ENCODE results near the gene MRPL41.
"Not testable (repeated sequence)": the region's sequence is repeated elsewhere in the genome, so short reads cannot be mapped to it uniquely, and the experiment has no call there.

MRPL41 gene

DNA sequence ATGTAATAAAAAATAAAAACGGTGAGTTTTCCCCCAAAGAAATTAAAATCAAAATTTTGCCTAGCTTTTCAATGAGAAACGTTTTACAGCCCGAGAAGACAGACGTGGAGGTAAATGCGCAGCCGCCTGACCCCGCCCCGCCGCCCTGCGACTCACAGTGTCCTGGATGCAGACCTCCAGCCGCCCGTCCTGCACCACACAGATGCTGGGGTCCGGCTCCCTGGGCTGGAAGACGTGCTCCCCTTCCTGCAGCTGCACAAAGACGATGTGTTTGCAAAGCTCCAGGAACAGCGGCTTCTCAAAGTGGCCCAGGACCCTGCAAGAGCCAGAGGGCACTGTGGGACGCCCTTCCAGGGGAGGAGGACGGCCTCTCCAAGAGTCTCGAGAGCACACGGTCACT lies 9.2 kb upstream of the MRPL41 start:
- no peak overlapping the region for H3K4me3 ChIP-seq (ENCODE audit: low read depth, low read length)
- peaks cover 20% of the 10 kb centered on the region for H3K4me1 ChIP-seq (ENCODE audit: control insufficient read depth, insufficient read depth, low read length, unreplicated experiment)
- no peak overlapping the region for H2AFZ ChIP-seq (ENCODE audit: low read length, unreplicated experiment)
- no peaks in the 10 kb centered on the region for H3K27me3 ChIP-seq (ENCODE audit: insufficient read depth, low read length)
- no peaks in the 10 kb centered on the region for H3K36me3 ChIP-seq (ENCODE audit: insufficient read depth, low read length)
- no peak overlapping the region for H3K27ac ChIP-seq (ENCODE audit: low read depth, low read length)
- no peaks in the 10 kb centered on the region for H3K79me2 ChIP-seq (ENCODE audit: control insufficient read depth, insufficient read depth, low read length, unreplicated experiment)

DNA sequence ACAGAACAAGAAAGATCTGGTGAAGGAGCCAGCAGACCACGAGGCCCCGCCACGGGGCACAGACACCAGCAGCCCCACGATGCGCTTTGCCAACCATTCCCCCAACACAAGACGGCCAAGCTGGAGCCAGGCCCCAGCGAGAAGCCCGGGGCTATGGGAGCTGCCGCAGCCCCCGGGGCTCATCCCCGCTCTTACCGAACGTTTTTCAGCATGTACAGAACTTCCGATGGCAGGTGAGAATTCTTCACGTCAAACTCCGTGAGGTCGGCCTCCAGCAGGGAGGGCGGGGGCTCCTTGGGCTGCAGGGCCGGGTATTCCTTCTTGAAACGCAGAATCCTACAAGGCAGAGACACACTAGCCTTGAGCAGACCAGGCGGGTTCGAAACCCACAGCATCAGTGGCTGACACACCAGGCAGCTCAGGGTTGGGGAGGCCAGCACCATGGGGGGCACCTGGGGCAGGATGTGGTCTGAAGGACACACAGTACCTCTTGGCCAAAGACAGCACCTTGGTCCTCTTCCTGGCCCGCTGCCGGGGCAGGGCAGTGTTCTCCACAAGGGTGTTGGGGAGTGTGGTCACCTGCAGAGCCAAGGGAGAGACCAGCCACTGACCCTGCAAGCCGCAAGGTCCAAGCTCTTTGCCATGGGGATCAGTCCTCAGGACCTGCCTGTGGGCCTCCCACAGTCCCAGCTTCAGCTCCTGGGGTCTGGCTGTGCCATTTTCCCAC lies 8.3 kb upstream of the MRPL41 start:
- Histone ChIP-seq H3K27ac (ENCODE audit: low read depth, low read length) (peak overlapping the region; percentile 88), H3K4me3 (ENCODE audit: low read depth, low read length) (no peak overlapping the region), H2AFZ (ENCODE audit: low read length, unreplicated experiment) (no peak overlapping the region), H3K36me3 (ENCODE audit: insufficient read depth, low read length) (no peaks in the 10 kb centered on the region), H3K4me1 (ENCODE audit: control insufficient read depth, insufficient read depth, low read length, unreplicated experiment) (peaks cover 20% of the 10 kb centered on the region), H3K79me2 (ENCODE audit: control insufficient read depth, insufficient read depth, low read length, unreplicated experiment) (no peaks in the 10 kb centered on the region), H3K27me3 (ENCODE audit: insufficient read depth, low read length) (no peaks in the 10 kb centered on the region)

DNA sequence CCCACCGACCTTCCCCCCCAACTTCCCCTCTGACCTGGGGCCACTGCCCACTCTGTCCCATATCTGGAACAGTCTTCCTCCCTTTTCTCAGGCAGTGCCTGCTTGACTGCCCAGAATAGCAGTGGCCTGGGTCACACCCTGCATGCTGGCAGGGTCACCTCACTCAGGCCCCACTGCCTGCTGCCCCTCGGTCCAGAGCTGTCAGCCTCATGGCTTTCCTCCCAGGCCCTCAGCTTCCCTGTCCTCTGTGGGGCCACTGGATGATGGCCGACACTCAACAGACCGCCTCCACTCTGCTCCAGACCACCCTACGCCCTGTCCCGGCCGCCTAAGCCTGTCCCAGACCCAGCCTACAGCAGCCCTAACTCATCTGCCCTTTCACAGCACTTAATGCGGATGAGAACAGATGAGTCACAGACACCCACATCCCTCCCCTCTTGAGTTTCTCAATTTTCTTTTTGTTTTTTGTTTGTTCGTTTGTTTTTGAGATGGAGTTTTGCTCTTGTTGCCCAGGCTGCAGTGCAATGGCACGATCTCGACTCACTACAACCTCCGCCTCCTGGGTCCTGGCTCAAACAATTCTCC lies 7.4 kb upstream of the MRPL41 start:
- Histone ChIP-seq H3K4me3 (ENCODE audit: low read depth, low read length) (peak overlapping the region; percentile 22; the same call in 1 of the 2 replicates), H2AFZ (ENCODE audit: low read length, unreplicated experiment) (no peak overlapping the region), H3K4me1 (ENCODE audit: control insufficient read depth, insufficient read depth, low read length, unreplicated experiment) (peaks cover 20% of the 10 kb centered on the region), H3K27me3 (ENCODE audit: insufficient read depth, low read length) (no peaks in the 10 kb centered on the region), H3K27ac (ENCODE audit: low read depth, low read length) (peak overlapping the region; percentile 88), H3K79me2 (ENCODE audit: control insufficient read depth, insufficient read depth, low read length, unreplicated experiment) (no peaks in the 10 kb centered on the region), H3K36me3 (ENCODE audit: insufficient read depth, low read length) (no peaks in the 10 kb centered on the region)

DNA sequence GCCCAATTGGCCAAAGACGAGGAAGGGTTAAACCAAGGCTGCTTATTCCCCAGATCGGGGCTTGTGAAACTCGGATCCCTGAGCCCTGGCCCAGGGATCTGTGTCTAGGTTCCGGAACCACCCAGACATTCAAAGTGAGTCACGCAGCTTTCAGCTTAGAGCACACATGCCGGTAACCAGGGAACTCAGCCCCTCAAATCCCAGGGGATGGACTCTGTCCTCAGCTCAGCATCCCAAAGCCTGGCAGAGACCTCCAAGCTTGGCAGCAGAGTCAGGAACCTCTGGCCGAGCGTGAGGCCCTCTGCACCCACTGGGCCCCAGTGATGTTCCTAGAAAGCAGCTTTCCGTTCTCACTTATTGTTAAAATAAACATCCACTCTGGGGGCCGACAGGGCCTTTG lies 6.6 kb upstream of the MRPL41 start:
- H3K27ac ChIP-seq (ENCODE audit: low read depth, low read length): peak overlapping the region; percentile 88
- no peak overlapping the region for H3K4me3 ChIP-seq (ENCODE audit: low read depth, low read length)
- H3K4me1 ChIP-seq (ENCODE audit: control insufficient read depth, insufficient read depth, low read length, unreplicated experiment): peaks cover 20% of the 10 kb centered on the region

DNA sequence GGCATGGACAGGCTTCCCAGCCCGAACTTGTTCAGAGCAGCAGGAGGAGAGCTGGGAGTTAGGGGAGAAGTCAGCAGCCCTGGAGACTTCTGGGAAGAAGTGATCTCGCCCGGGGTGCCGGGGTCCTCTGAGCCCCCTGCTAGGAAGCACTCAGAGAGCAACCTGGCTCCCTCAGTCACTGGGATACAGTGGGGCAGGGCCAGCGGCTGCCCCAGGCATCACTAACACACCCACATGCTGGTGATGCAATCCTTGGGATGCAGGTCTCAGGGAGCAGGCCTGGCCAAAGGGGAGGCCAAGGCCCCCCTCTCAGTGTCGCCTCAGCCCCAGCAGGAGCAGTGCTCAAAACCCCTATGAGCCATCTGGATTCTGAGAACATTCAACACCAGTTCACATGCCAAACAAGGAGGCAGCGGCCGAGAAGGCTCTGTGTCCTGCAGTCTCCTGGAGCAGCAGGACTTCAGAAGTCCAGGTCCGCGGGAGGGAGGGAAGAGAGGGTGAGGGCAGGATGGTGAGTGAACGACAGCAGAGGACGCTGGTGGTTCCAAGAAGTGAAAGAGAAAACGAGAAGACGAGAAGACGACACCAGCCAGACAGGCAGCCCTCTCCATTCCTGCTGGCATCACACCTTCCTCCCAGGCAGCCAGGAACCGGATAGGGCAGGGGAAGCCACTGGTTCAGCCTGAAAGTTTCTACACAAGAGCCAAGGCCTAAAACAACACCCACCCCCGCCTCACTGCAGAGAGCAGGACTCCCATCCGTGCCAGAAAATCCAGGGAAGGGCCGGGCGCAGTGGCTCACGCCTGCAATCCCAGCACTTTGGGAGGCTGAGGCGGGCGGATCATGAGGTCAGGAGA lies 3.8 kb upstream of the MRPL41 start:
- H3K36me3 ChIP-seq (ENCODE audit: insufficient read depth, low read length): no peaks in the 10 kb centered on the region
- peaks cover 24% of the 10 kb centered on the region for H3K4me1 ChIP-seq (ENCODE audit: control insufficient read depth, insufficient read depth, low read length, unreplicated experiment)
- H2AFZ ChIP-seq (ENCODE audit: low read length, unreplicated experiment): no peak overlapping the region
- H3K27ac ChIP-seq (ENCODE audit: low read depth, low read length): no peak overlapping the region
- no peaks in the 10 kb centered on the region for H3K27me3 ChIP-seq (ENCODE audit: insufficient read depth, low read length)
- no peak overlapping the region for H3K4me3 ChIP-seq (ENCODE audit: low read depth, low read length)
- peaks cover 7% of the 10 kb centered on the region for H3K79me2 ChIP-seq (ENCODE audit: control insufficient read depth, insufficient read depth, low read length, unreplicated experiment)

More for the DNA sequence above, 6.6 kb upstream of the MRPL41 start:
- Histone ChIP-seq H3K36me3 (ENCODE audit: insufficient read depth, low read length) (no peaks in the 10 kb centered on the region), H3K79me2 (ENCODE audit: control insufficient read depth, insufficient read depth, low read length, unreplicated experiment) (no peaks in the 10 kb centered on the region), H2AFZ (ENCODE audit: low read length, unreplicated experiment) (no peak overlapping the region), H3K27me3 (ENCODE audit: insufficient read depth, low read length) (no peaks in the 10 kb centered on the region)

DNA sequence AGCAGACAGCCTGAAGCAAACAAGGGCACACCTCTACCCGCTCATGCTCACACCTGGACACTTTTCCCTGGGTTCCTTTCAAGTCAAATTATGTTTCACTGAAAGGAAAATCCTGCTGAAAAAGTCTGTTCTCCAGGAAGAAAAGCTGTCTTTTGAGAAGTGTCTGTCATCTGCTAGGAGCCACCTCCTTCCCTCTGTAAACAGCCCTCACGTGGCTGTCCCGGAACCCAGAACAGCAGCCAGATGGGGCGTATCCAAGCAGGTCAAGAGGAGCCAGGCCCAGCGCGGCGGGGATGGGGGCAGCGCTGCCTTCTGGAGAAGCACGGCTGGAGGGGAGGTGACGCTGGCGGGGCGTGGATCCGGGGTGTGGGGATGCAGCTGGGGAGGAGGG lies 1.5 kb upstream of the MRPL41 start, which contains the start of gene PNPLA7:
Gene PNPLA7 (minus strand): TSS at position 172 of the 391 bp plus-strand sequence. CDS start 205 bp downstream, outside the sequence.
- Histone ChIP-seq H3K4me3 (ENCODE audit: low read depth, low read length) (peak within 1 kb of the TSS; percentile 84), H2AFZ (ENCODE audit: low read length, unreplicated experiment) (peak within 1 kb of the TSS; percentile 64)

DNA sequence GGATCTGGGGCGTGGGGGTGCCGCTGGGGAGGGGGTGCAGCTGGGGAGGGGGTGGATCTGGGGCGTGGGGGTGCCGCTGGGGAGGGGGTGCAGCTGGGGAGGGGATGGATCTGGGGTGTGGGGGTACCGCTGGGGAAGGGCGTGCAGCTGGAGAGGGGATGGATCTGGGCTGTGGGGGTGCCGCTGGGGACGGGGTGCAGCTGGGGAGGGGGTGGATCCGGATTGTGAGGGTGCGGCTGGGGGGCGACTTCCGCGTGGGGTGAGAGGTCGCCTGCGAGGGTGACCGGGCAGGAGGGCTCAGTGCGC lies 768 bp upstream of the MRPL41 start:
- Histone ChIP-seq H2AFZ (ENCODE audit: low read length, unreplicated experiment) (peak overlapping the region; percentile 64), H3K4me3 (ENCODE audit: low read depth, low read length) (peak overlapping the region; percentile 84)
- not testable (repeated sequence) for H3K79me2 ChIP-seq (ENCODE audit: control insufficient read depth, insufficient read depth, low read length, unreplicated experiment); H3K4me1 ChIP-seq (ENCODE audit: control insufficient read depth, insufficient read depth, low read length, unreplicated experiment); H3K27me3 ChIP-seq (ENCODE audit: insufficient read depth, low read length); H3K27ac ChIP-seq (ENCODE audit: low read depth, low read length); H3K36me3 ChIP-seq (ENCODE audit: insufficient read depth, low read length)

More for the DNA sequence above, 1.5 kb upstream of the MRPL41 start, which contains the start of gene PNPLA7:
- no peaks in the 10 kb centered on the region for H3K27me3 ChIP-seq (ENCODE audit: insufficient read depth, low read length)
- peaks cover 7% of the 10 kb centered on the region for H3K79me2 ChIP-seq (ENCODE audit: control insufficient read depth, insufficient read depth, low read length, unreplicated experiment)
- H3K4me1 ChIP-seq (ENCODE audit: control insufficient read depth, insufficient read depth, low read length, unreplicated experiment): peaks cover 6% of the 10 kb centered on the region
- H3K27ac ChIP-seq (ENCODE audit: low read depth, low read length): no peak within 1 kb of the TSS
- no peaks in the 10 kb centered on the region for H3K36me3 ChIP-seq (ENCODE audit: insufficient read depth, low read length)

DNA sequence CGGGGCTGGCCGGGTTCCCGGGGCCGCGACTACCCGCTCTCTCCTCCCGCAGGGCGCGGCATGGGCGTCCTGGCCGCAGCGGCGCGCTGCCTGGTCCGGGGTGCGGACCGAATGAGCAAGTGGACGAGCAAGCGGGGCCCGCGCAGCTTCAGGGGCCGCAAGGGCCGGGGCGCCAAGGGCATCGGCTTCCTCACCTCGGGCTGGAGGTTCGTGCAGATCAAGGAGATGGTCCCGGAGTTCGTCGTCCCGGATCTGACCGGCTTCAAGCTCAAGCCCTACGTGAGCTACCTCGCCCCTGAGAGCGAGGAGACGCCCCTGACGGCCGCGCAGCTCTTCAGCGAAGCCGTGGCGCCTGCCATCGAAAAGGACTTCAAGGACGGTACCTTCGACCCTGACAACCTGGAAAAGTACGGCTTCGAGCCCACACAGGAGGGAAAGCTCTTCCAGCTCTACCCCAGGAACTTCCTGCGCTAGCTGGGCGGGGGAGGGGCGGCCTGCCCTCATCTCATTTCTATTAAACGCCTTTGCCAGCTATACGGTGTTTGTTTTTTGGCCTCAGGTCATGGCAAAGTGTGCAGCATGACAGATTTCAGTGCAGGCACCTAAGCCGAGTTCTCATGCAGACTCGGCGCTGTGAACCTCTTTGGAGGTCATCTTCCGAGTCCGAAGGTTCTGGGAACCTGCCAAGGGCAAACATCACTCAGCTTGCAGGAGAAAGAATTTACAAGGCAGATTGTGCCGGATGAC lies 516 bp downstream of the MRPL41 start:
- Histone ChIP-seq H3K27me3 (ENCODE audit: insufficient read depth, low read length) (no peaks in the 10 kb centered on the region), H3K4me1 (ENCODE audit: control insufficient read depth, insufficient read depth, low read length, unreplicated experiment) (peaks cover 5% of the 10 kb centered on the region), H3K36me3 (ENCODE audit: insufficient read depth, low read length) (no peaks in the 10 kb centered on the region), H3K4me3 (ENCODE audit: low read depth, low read length) (peak overlapping the region; percentile 86), H2AFZ (ENCODE audit: low read length, unreplicated experiment) (peak overlapping the region; percentile 93), H3K79me2 (ENCODE audit: control insufficient read depth, insufficient read depth, low read length, unreplicated experiment) (peaks cover 7% of the 10 kb centered on the region), H3K27ac (ENCODE audit: low read depth, low read length) (0 out of 2 replicates have a peak overlapping the region, but pooled peaks have one; percentile 1)

DNA sequence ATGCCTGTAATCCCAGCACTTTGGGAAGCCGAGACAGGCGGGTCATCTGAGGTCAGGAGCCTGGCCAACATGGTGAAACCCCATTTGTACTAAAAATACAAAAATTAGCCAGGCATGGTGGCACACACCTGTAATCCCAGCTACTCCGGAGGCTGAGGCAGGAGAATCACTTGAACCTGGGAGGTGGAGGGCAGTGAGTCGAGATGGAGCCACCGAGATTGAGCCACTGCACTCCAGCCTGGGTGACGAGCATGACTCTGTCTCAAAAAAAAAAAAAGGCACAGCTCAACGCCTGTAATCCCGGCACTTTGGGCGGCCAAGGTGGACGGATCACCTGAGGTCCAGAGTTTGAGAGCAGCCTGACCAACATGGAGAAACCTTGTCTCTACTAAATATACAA lies 2.0 kb downstream of the MRPL41 start:
- H3K36me3 ChIP-seq (ENCODE audit: insufficient read depth, low read length); H2AFZ ChIP-seq (ENCODE audit: low read length, unreplicated experiment); H3K27me3 ChIP-seq (ENCODE audit: insufficient read depth, low read length); H3K79me2 ChIP-seq (ENCODE audit: control insufficient read depth, insufficient read depth, low read length, unreplicated experiment); H3K27ac ChIP-seq (ENCODE audit: low read depth, low read length); H3K4me3 ChIP-seq (ENCODE audit: low read depth, low read length); H3K4me1 ChIP-seq (ENCODE audit: control insufficient read depth, insufficient read depth, low read length, unreplicated experiment): not testable (repeated sequence)

DNA sequence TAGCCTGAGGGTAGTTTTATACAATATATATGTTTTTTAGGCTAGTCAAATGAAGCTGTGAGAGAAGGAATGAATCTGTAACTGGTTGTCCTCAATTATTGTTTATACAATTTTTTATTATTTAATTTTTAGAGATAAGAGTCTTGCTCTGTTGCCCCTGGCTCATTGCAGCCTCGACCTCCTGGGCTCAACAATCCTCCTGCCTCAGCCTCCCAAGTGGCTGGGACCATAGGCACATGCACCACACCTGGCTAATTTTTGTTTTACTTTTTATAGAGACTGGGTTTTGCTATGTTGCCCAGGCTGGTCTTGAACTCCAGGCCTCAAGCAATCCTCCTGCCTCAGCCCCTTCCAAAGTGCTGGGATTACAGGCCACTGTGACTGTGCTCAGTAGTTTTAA lies 2.7 kb downstream of the MRPL41 start:
- no peaks in the 10 kb centered on the region for H3K27me3 ChIP-seq (ENCODE audit: insufficient read depth, low read length)
- H3K4me1 ChIP-seq (ENCODE audit: control insufficient read depth, insufficient read depth, low read length, unreplicated experiment): peaks cover 5% of the 10 kb centered on the region
- no peak overlapping the region for H3K27ac ChIP-seq (ENCODE audit: low read depth, low read length)
- H3K79me2 ChIP-seq (ENCODE audit: control insufficient read depth, insufficient read depth, low read length, unreplicated experiment): peaks cover 7% of the 10 kb centered on the region
- H2AFZ ChIP-seq (ENCODE audit: low read length, unreplicated experiment): no peak overlapping the region
- H3K36me3 ChIP-seq (ENCODE audit: insufficient read depth, low read length): peaks cover 6% of the 10 kb centered on the region; the same call in 1 of the 2 replicates
- no peak overlapping the region for H3K4me3 ChIP-seq (ENCODE audit: low read depth, low read length)
